Heart left ventricle (tissue), 16 donors: Measurements from ENCODE around the gene CAPN9. TPM values are rescaled to one million over a fixed set of nuclear protein-coding genes. Genes with fewer than 3 reads are reported as not detected.

ENCODE experiments used
- ATAC-seq, 4 donors: fragments of 200-7000 bp; cut with Tn5 transposase; one replicate each; pipeline ENCODE4 v1.9.1; 2020 to 2022; ENCODE audit warnings: moderate library complexity in 4 of 4, mild to moderate bottlenecking in 3 of 4, moderate number of reproducible peaks in 1 of 4
- DNase-seq, 5 donors: peaks; one replicate each; pipeline ENCODE4 v3.0.0-alpha.2; 2020
- H3K27ac ChIP-seq, 12 donors: fragments of 200-600 bp; sonication (generic) in 4 of 12; one replicate each; pipeline versions ENCODE4 v1.5.0 to v1.8.0; 2016 to 2022; ENCODE audit warnings: mild to moderate bottlenecking in 2 of 12
- H3K27me3 ChIP-seq, 9 donors: fragments of 200-600 bp; sonication (generic) in 2 of 9; one replicate each; pipeline versions ENCODE4 v1.5.1 to v1.8.0; 2016 to 2022; ENCODE audit warnings: mild to moderate bottlenecking in 3 of 9
- H3K36me3 ChIP-seq, 9 donors: fragments of 200-600 bp; sonication (generic) in 2 of 9; one replicate each; pipeline versions ENCODE4 v1.5.0 to v1.8.0; 2018 to 2022; ENCODE audit warnings: mild to moderate bottlenecking in 2 of 9
- H3K4me1 ChIP-seq, 12 donors: fragments of 200-600 bp; sonication (generic) in 4 of 12; one replicate each; pipeline versions ENCODE4 v1.5.0 to v1.8.0; 2016 to 2022; ENCODE audit warnings: mild to moderate bottlenecking in 3 of 12
- H3K4me3 ChIP-seq, 12 donors: fragments of 200-600 bp; sonication (generic) in 4 of 12; one replicate each; pipeline versions ENCODE4 v1.5.0 to v1.8.0; 2017 to 2022; ENCODE audit warnings: mild to moderate bottlenecking in 9 of 12, moderate library complexity in 4 of 12
- H3K9me3 ChIP-seq, 12 donors: fragments of 200-600 bp; sonication (generic) in 4 of 12; one replicate each; pipeline versions ENCODE4 v1.5.0 to v1.8.0; 2016 to 2022; ENCODE audit warnings: mild to moderate bottlenecking in 1 of 12
- CTCF ChIP-seq, 12 donors: fragments of 200-600 bp; sonication (generic) in 4 of 12; IDR thresholded peaks; one replicate each; pipeline versions ENCODE4 v1.5.0 to v1.8.0; 2018 to 2022; ENCODE audit warnings: antibody characterized with exemption in 12 of 12, mild to moderate bottlenecking in 5 of 12
- POLR2A ChIP-seq, 2 donors: fragments of 450-650 bp; IDR thresholded peaks; one replicate each; pipeline ENCODE4 v1.6.1; 2017; ENCODE audit warnings: antibody characterized with exemption in 2 of 2, mild to moderate bottlenecking in 2 of 2, moderate library complexity in 2 of 2
- WGBS, 4 donors: extraction: QIAGEN DNeasy Blood & Tissue Kit in 2 of 4; methylation state at CpG; one replicate each; pipeline versions ENCODE4 v1.1.5 to v1.1.7; 2013 to 2018; 5-methylcytosine and 5-hydroxymethylcytosine counted together
- intact Hi-C, 10 donors: fragments of 100-400 bp; cut with DNase I; formaldehyde crosslinking; loops; one replicate each; pipeline versions ENCODE4 v1.11.1 to v1.14.2; 2022
- polyA plus RNA-seq, 2 donors: library from polyadenylated mRNA; stranded (reverse); fragments of 200-250 nt; gene quantifications; one replicate each; pipeline ENCODE4 v1.2.3, GENCODE V29; 2013
- total RNA-seq, 9 donors: library from RNA; depleted of rRNA in 2 of 9; stranded (reverse); fragments of >200 nt in 2 of 9; fragmentation: NEBNext Ultra II Directional in 3 of 9; extraction: Animal tissue kit (Norgen Biotek cat#: 25700) in 3 of 9; gene quantifications; one replicate each; pipeline versions ENCODE4 v1.1.0 to v1.2.4, GENCODE V29; 2016 to 2023
- donor health status: ischemic (EF 13 %, LVEDD 7.1; RV severe dilation, severe dysfunction).
- donor health status: healthy with polysubstance abuse.
- donor health status: DM: no; HTN: yes; CAD: no.
- donor health status: DM: no; HTN: no; CAD: no.
- donor health status: ischemic (EF 25% LVEDD 6.9; RV normal size, moderate dysfunction).
- donor health status: ischemic (EF 25% LVEDD 5.7; RV mildly dilated, moderate dysfunction).
- donor health status: healthy.
- donor health status: DM: yes; HTN: yes; CAD: no.
- donor health status: ischemic (EF 35%, LVEDD 5.7; RV mildly dilated, moderate dysfunction).
- donor health status: nonischemic (EF 11% LVEDD 7.7; RV severe dilation, severe dysfunction).
- donor health status: DM: yes; HTN: yes; CAD: no.
- donor health status: PGD.
- donor health status: ischemic (EF 29% LVEDD 5.4; RV normal size, mild dysfunction).
- donor health status: nonischemic (EF 23%, LVEDD 6.1; RV moderate dilation, normal function).

CAPN9 gene
- total and polyA plus RNA-seq, 11 donors: 0.04 to 0.31 (median 0.17) TPM; not detected in 7

- no peaks in the 10 kb centered on the region for H3K9me3 ChIP-seq
- no peaks in the 10 kb centered on the region for H3K4me1 ChIP-seq
- H3K4me3 ChIP-seq: no peak overlapping the region
- DNase-seq (no peak), ATAC-seq (peak in 1 of 4 donors; percentile 8)
- TF ChIP-seq POLR2A (IDR thresholded peaks at IDR 0.05) (no peak), CTCF (IDR thresholded peaks at IDR 0.05) (no peak)
- intact Hi-C loops: loop anchor here (1.0 to 5.0 kb wide), 7 partner anchors 118 to 414 kb away; no protein-coding TSS in a partner anchor
- no peak overlapping the region for H3K27ac ChIP-seq
- H3K36me3 ChIP-seq: no peaks in the 10 kb centered on the region
- 85 to 91% (median 90%) methylated on average over 5 of the region's 5 CpGs for WGBS, 4 donors
- no peaks in the 10 kb centered on the region for H3K27me3 ChIP-seq
Observed at GRCh38 chr1:230798491-230798890, 51.3 kb downstream of the CAPN9 start.

- Histone ChIP-seq H3K4me3 (no peak overlapping the region), H3K9me3 (no peaks in the 10 kb centered on the region), H3K27me3 (no peaks in the 10 kb centered on the region), H3K4me1 (no peaks in the 10 kb centered on the region), H3K36me3 (no peaks in the 10 kb centered on the region), H3K27ac (no peak overlapping the region)
- WGBS, 4 donors: 84 to 93% (median 91%) methylated on average over 9 of the region's 9 CpGs
- TF ChIP-seq CTCF (IDR thresholded peaks at IDR 0.05): no peak
- no peak for TF ChIP-seq POLR2A (IDR thresholded peaks at IDR 0.05)
- ATAC-seq: no peak
- intact Hi-C loops: loop anchor here in 2 of 10 donors (2.0 to 10.0 kb wide), 2 partner anchors 64 to 116 kb away; partner anchors contain the start of gene C1orf198 (in 2 of the 2)
- DNase-seq: no peak
Observed at GRCh38 chr1:230800891-230801840, 54.0 kb downstream of the CAPN9 start.

- intact Hi-C loops: loop anchor here in 2 of 10 donors (10.0 kb wide), 1 partner anchor 60 kb away; the partner anchor contains the start of gene C1orf198 (in 2 of the 2)
- 77 to 81% (median 78%) methylated on average over 2 of the region's 2 CpGs for WGBS, 4 donors
- no peaks in the 10 kb centered on the region for H3K9me3 ChIP-seq
- H3K27ac ChIP-seq: no peak overlapping the region
- DNase-seq (no peak), ATAC-seq (no peak)
- peaks cover 0 to 20% (median 9%) of the 10 kb centered on the region in 12 donors for H3K4me1 ChIP-seq
- H3K27me3 ChIP-seq: no peaks in the 10 kb centered on the region
- TF ChIP-seq POLR2A (IDR thresholded peaks at IDR 0.05): no peak
- TF ChIP-seq CTCF (IDR thresholded peaks at IDR 0.05): no peak
- H3K36me3 ChIP-seq: no peaks in the 10 kb centered on the region
- H3K4me3 ChIP-seq: no peak overlapping the region
Observed at GRCh38 chr1:230804396-230804795, 57.2 kb downstream of the CAPN9 start.

GRCh38 chr1:230806552-230806951, 59.4 kb downstream of the CAPN9 start:
- Histone ChIP-seq H3K4me1 (peaks cover 0 to 26% (median 9%) of the 10 kb centered on the region in 12 donors), H3K4me3 (no peak overlapping the region), H3K36me3 (no peaks in the 10 kb centered on the region), H3K9me3 (peaks cover 0 to under 1% (median 0%) of the 10 kb centered on the region in 12 donors), H3K27ac (peak overlapping the region in 9 of 12 donors; percentile 23 to 79 (median 62)), H3K27me3 (no peaks in the 10 kb centered on the region)
- intact Hi-C loops: loop anchor here in 6 of 10 donors (5.0 to 10.0 kb wide), 2 partner anchors 58 to 61 kb away; partner anchors contain the start of gene C1orf198 (in 6 of the 6)
- DNase-seq (no peak), ATAC-seq (no peak)
- TF ChIP-seq POLR2A (IDR thresholded peaks at IDR 0.05) (no peak), CTCF (IDR thresholded peaks at IDR 0.05) (no peak)
- WGBS, 4 donors: 48 to 91% (median 77%) methylated on average over 2 of the region's 2 CpGs
